HT1080 (cell line): Measurements from ENCODE around the gene EMC1. TPM values are rescaled to one million over a fixed set of nuclear protein-coding genes. Genes with fewer than 3 reads are reported as not detected.
"Not testable (repeated sequence)": the region's sequence is repeated elsewhere in the genome, so short reads cannot be mapped to it uniquely, and the experiment has no call there.

Experiments
- DNase-seq: peaks from one replicate; pipeline ENCODE4 v3.0.0-alpha.2; 2015; ENCODE audit warnings: low read depth
- total RNA-seq: library from RNA; depleted of rRNA; stranded (reverse); fragments of >200 nt; shearing (Covaris generic); gene quantifications from 2 replicates; pipeline ENCODE4 v1.2.3, GENCODE V29; 2014

EMC1 gene
- total RNA-seq, 1 experiment from 2014 or later: 66.3 TPM

DNA sequence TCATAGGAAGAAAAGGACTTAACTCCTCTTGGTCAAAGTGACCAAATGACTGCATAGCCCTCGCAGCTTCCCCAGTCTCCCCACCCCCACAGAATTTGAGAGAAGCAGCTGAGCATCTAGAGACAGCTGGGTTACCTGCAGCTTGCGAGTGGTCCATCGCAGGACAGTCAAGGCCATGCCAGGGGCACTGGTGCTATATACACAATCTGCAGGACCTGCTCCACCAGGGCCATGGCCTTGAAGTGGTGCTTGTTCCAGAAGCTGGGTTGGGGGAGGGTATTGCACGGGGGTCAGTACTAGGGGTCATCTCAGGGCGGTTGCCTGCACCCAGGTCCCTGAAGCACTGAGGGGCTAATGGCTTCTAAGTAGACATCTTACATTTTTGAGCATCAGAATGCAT lies 10.7 kb upstream of the EMC1 start:
- no peak for DNase-seq

DNA sequence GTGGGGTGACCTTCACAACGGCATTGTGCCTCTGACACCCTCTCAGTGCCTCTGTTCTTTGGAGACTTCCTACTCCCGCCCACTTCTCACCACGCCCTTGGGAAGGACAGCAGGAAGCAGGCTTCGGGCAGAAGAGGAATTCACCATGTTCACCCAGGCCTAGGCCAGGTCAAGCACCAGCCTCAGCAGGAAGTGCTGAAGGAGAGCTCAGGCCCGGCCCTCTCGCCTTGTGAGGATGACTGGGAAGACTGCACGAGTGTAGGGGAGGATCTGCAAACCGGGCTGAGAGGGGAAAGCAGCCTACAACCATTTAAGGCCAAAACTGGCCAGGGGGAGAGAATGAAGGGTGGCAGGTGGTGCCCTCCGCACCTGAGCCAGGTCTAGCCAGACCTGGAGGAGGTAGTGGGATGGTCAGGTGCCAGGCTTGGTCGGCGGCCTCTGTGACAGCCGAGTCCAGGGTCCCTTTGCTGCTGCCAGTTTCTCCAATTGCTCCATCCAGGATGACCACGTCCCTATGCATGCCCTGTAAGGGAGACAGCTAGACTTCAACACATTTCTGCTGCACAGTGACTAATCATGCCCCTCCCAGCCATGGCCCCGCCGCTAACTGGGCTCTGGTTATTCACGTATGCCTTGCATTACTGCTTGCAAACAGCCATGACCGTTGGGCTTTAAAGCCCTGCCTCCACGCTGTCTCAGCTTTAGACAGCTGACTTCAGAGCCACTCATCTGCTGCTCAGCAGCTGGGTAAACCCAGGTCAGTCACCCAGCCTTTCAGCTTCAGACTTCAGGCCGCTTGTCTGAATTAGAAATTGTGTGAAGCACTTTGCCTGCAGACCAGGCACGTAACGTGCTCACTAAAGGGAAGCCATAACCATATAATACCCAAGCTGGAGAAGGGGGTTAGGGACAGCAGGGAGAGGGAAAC lies 9.2 kb upstream of the EMC1 start:
- DNase-seq: peak; percentile 37

DNA sequence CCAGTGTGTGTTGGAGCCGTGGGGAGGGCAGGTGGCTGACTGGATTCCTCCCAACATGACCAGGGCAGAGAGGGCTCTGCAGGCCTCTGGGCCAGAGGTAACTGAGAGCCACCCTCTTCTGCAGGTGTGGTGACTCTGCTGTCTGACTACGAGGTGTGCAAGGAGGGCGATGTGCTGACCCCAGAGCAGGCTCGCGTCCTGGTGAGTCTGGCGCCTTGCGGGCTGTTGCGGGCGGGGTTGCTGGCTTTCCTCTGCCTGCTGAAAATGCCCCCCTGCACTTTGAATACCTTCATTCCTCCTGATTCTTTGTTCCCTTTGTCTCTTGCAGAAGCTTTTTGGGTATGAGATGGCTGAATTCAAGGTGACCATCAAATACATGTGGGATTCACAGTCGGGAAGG lies 7.0 kb upstream of the EMC1 start:
- DNase-seq: no peak

DNA sequence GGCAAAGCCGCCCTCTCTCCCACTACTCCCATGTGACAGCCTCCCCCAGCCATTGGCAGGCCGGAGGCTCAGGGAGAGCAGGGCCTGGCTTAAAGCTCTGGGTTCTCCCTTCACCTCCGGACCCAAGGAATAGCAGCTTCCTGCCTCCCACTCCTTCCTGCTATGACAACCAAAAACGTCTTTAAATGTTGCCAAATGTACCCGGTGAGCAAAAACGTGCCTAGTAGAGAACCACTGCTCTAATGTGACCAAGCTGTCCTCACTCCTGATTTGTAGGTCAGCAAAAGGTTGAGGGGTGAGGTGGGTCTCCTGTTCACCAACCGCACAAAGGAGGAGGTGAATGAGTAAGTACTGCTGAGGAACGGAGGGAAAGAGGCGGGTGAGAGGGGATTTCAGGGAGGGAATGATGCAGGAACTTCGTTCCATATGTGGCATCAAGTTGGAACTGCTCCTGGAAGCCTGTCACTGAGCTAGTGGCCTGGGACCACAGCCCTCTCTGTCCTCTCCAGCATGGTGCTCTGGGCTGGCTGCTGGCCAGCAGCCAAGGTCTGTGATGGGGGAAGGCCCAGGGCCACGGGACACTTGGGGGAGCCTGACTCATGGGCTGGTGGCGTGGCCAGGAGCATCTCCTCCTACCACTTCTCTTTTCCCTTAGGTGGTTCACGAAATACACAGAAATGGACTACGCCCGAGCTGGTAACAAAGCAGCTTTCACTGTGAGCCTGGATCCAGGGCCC lies 6.0 kb upstream of the EMC1 start:
- no peak for DNase-seq

DNA sequence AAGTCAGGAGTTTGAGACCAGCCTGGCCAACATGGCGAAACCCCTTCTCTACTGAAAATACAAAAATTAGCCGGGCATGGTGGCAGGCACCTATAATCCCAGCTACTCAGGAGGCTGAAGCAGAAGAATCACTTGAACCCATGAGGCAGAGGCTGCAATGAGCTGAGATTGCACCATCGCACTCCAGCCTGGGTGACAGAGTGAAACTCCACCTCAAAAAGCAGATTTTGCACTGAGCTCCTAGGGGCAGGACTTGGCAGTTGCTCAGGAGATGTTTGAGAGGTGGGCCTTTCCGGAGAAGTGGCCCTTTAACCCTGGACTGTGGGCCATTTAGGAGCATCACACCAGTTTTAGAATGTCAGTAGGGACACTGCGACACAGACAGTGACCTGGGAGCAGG lies 5.0 kb upstream of the EMC1 start:
- not testable (repeated sequence) for DNase-seq

DNA sequence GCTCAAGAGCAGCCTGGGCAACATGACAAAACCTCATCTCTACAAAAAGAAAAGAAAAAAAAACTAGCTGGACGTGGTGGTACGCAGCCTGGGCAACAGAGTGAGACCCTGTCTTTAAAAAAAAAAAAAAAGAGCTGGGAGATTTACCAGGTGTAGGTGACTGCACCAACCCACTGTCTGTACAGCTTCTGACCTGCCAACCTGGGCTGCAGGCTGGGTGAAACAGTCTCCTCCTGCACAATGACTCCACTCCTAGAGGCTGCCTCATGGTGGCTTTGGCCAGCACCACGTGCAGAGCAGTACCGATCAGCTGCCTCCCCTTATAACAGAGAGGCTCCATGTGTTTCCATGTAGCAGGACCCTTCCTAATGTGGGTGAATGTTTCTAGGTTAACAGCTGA lies 4.0 kb upstream of the EMC1 start:
- no peak for DNase-seq

DNA sequence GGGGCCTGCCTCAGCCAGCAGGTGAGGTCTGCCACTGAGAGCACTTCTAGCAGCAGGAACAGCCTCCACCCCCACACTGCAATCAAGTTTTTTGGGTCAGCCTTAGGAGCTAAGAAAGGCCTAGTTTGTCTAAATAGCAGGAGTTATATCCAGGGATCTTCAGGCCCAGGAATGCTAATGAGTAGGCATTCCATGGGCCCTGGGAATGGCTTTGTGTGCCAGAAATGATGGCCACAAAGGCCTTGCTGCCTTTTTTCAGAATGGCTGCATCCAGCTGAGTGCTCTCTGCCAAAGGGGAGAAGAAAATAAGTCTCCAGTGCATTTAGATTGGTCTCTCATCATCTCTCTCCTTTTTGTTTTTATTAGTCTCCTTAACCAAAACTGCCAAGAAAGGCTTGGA lies 3.1 kb upstream of the EMC1 start:
- no peak for DNase-seq

DNA sequence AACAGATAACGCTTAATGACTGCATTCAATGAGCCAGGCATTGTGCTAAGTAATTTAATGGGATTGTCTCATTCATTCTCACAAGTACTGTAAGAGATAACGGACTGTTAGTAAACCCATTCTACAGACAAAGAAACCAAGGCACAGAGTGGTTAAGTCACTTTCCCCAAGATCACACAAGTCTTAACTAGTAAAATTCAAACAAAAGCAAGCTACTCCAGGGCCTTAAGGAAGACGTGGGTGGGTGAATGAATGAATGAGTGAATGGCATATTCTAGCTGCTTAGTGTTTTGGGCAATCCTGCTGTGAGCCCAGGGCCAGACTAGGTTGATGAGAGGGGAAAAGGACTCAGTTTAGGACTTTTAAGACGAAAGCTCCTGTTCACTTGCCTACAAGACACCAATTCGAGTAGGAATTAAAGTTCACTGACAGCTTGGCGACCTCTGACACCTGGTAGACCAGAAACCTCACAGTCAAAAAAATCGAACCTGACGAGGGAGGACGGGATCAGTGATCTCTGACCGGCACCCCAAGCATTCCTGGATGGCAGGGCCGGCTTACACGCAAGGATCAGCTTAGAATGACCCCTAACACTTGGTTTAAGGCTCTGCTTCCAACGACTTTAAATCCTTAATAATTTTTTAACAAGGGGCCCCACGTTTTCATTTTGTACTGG lies 557 bp downstream of the EMC1 start:
- DNase-seq: no peak

DNA sequence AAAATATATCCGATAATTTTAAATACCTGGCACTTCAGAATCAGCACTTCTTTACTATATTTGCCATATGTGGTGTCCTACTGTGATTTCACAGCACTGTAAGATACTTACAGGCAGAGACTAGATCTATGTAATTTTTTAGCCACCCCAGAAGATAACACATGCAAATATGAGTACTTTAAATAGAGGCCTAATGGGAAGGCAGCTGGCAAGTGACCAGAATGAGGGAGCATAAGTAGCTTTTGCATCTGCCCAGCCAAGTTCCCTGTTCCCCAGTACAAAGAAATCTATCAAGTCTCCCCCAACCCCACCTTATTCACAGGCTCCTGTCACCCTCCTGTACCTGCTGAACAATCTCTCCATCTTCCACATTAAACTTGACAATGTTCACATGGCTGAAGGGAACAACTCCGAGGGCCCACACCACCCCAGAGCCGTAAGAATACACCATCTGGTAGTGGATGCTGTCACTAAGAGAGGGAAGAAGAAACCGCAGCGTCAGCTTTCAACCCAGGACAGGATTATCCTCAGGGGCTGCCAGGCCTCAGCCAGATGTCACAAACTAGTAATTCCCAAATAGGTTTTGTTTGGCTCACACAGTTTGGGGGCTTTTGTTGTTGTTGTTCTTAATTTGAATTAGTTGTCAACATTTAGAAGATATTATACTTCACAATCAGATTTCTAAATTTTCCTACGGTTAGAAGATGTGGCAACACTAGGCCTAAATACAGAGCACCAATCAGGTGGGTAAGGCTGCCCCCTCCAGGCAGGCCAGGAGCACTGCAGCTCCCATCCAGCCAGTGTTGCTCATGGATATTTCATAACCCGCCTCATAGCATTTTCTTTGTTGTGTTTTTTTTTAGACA lies 10.4 kb downstream of the EMC1 start:
- DNase-seq: peak; percentile 71

DNA sequence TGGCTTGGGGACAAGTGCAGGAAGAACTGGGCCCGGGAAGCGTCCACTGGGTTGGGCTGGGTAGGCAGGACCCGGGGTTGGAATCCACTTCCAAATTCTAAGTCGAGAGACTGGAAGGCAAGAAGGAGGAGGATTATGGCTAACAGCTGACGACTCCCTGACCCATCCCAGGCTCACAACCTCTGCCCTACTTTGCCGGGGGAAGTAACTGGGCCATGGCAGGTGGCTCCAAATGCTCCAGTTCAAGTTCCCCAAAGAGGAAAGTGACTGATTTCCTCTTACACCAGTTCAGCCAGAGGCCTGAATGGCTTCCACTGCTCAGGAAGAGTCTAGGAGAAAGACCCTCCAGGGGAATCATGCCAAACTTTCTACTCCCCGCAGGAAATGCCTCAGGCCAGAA lies 11.4 kb downstream of the EMC1 start:
- DNase-seq: no peak

DNA sequence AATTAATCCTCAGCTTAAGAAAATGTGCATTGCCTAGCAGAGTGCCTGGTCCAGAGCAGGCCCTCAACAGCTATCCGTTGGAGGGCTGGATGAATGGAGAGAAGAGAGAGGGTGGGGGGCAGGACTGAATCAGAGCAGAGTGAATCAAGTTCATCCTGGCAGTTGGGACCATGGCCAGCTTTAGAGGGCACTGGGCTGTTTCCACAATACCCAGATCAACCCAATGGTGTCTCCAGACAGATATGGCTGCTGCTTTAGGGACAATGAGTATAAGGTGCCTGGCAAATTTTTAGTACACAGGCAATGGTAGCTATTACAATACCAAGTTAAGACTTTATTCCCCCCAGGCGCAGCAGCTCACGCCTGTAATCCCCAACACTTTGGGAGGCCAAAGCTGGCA lies 17.1 kb downstream of the EMC1 start:
- DNase-seq: no peak

DNA sequence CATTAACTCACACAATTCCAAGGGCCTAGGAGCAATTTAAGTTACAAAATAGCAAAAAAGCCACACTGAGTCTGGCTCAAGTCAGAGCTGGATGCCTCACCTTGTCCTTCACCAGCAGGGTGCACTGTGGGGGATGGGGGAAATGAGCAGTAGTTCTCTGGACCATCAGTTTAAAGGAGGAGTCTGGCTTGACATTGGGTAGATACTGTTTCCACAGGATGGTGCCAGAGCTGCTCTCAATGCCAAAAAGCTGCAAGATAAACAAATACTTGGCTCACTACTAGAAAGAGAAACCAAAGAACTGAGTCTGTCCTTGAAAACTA lies 18.8 kb downstream of the EMC1 start:
- no peak for DNase-seq

DNA sequence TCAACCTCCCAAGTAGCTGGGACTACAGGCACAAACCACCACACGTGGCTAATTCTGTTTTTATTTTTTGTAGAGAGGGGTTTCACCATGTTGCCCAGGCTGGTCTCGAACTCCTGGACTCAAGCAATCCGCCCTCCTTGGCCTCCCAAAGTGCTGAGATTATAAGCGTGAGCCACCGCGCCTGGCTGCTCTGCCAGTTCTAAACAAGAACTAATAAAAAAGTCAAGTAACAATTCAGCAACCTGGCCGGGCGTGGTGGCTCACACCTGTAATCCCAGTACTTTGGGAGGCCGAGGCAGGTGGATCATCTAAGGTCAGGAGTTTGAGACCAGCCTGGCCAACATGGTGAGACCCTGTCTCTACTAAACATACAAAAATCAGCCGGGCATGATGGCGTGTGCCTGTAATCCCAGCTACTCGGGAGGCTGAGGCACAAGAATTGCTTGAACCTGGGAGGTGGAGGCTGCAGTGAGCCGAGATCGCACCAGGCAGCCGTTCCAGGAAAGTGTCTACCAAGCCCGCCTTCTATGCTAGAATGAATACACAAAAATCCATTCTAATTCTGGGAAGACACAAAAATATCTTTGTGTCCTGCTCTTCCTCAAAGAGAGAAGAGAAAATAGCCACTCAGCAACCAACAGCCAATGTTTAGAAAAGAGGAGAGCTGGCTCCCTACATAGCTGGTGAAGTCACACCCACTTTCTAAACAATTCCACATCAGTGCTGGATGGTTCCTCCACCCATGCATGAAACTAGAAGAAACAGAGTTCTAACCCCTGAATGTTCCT lies 19.4 kb downstream of the EMC1 start:
- DNase-seq: not testable (repeated sequence)

DNA sequence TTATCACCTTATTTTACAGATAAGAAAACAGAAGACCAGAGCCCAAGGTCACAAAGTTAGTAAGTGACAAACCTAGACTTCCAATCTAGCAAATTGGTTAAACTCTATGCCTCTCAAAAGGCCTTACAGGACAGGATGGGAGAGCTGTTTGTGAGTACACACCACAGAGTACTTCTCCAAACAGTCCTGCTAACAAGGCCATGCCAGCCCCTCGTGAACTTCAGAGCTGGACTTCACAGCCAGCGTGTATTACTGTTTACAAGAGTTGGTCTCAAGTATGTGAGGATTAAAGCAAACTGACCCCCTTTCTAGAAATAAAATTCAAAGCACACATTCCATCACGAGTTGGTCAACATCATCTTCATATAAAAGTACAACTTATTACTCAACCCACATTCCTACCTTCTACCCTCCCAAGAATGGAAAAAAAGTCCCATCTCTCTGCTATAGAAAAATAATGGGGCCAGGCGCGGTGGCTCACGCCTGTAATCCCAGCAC lies 21.4 kb downstream of the EMC1 start:
- no peak for DNase-seq

DNA sequence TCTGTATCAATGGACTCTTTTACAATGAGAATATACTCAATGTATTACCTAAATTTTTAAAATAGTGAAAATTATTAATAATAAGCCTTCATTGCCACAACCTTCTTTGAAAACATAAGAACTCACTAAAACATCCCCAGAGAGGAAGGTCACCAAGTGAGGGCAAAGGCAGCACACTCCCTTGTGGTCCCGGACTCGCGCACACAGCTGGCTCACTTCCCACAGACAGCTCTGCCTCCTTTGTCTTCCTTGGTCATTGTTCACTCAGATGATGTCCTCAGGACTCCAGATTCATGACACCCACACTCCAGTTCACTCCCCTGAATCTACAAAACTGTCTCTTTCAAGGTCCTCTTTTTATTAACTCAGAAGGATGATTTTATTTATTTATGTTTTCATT lies 22.1 kb downstream of the EMC1 start:
- no peak for DNase-seq

DNA sequence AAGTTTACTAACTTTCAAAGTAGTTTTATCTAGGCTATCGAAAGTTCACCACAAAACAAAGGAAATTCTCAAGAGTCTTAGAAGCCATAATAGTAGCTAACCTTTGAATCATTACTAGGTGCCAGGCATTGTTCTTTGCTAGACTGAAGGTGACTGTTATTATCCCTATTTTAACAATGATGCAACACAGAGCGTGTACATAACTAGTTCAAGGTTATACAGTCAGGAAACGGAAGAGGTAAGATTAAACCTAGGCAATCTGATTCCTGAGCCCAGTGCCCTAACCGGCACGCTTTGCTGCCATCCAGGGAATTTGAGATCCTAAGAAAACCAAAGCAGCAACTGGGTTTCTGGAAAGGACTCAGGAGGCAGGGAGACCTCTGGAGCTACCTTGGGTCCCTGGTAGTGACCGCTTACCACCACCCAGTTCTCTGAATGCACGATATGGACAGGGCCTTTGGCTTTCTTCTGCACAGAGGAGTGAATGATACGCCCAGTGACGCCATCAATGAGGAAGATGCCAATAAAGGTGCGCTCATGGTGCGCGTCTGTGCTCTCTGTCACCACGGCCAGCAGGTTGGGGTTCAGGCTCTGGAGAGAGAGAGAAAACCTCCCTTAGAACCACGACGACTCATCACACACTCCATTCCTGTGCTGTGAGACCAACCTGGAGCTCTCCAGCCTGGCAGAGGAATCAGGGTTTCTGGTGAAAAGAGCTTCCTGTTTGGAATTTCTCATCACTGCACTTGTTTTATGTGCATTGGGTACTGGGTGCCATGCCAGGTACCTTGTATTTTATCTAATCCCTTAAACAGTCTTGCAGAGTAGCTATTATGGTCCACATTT lies 28.1 kb downstream of the EMC1 start:
- peak; percentile 63 for DNase-seq

DNA sequence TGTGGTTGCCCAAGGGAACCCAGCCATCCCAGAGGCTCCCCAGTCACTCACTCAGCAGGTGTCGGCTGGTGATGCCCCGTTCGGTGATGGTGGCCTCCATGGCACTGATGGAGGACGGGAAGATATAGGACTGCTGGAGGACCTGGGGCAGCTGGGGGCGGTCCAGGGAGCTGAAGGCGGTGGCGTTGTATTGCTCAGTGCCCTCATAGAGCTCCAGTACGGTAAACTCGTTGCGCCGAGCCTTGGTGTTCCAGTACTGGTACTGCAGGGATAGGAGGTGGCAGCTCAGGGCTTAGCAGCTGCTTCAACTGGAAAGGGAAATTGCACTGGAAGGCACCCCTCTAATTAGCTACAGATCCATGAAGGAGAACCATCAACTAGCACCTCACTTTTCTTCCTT lies 28.8 kb downstream of the EMC1 start:
- DNase-seq: no peak

DNA sequence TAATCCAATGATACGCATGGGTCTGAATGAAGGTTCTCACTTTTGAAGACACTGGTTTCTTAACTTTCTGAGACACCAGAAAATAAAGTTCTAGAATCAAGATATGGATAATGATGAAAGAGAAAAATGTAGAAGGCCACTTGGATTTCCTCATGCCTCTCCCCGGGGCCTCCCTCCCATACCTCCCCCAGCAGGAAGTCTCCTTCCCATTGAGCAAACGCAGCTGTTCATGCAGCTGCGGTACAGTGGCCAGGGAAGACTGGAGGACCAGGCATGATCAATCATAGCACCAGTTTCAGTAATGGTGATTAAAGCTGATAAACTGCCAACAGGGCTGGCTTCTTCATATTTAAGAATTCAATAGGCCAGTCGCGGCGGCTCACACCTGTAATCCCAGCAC lies 30.3 kb downstream of the EMC1 start:
- DNase-seq: no peak

DNA sequence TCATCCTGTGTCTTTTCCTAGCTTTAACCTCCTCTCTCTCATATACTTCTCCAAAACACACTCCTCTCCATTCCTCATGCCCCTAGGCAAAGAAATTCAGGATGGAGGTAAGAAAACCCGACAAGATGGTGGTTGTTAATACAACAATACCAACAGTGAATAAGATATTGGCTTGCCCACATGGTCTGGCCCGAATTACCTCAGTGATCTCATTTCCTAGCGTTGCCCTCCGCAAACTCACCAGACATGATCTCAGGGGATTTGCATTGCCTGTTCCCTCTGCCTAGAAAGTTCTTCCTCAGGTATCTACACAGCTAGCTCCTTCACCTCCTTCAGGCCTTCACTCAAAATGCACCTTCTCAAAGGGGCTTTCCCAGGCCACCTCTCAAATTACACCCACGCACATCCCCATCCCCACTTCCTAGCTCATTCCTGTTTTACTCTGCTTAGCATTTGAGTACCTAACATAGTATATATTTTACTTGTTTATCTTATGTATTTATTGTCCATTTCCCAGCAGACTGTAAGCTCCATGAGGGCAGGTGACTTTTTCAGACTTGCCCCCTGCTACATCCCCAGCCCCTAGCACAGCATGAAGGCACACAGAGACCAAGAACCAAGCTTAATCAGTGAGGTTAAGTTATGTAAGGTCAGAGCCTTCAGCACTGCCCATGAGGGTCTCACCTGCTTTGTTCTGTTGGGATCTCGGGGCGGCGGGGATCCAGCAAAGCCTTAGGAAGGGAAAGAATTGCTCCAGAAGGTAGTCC lies 31.1 kb downstream of the EMC1 start:
- DNase-seq: no peak
